WTC11 (cell line): ENCODE results near the gene WDR27. TPM values are rescaled to one million over a fixed set of nuclear protein-coding genes. Genes with fewer than 3 reads are reported as not detected.
A peak's percentile ranks its signal among the peaks of the same experiment; 100 is the strongest.

ENCODE experiments used
- ATAC-seq: fragments of 200-7000 bp; cut with Tn5 transposase; 2 replicates; pipeline ENCODE4 v1.10.0; 2021; ENCODE audit warnings: mild to moderate bottlenecking, moderate library complexity
- CTCF ChIA-PET: fragments of 300-600 bp; sonication (Branson Sonifier 250); formaldehyde crosslinking; loops from one replicate; lab custom pipeline; 2021; ENCODE audit warnings: antibody characterized with exemption; lab: Charles Lee
- POLR2A ChIA-PET: fragments of 350-600 bp; sonication (Branson Sonifier 250); formaldehyde crosslinking; loops from one replicate; lab custom pipeline; 2021; ENCODE audit warnings: antibody characterized with exemption; lab: Charles Lee
- DNase-seq: peaks from one replicate; pipeline ENCODE4 v3.0.0; 2021; ENCODE audit warnings: low spot score
- H3K27ac Mint-ChIP-seq: 2 replicates; pipeline ENCODE4 v1.8.0; 2021; ENCODE audit warnings: mixed read lengths
- H3K27me3 Mint-ChIP-seq: 2 replicates; pipeline ENCODE4 v1.8.0; 2021; ENCODE audit warnings: low read depth, mild to moderate bottlenecking, moderate library complexity, mixed read lengths
- H3K36me3 Mint-ChIP-seq: 2 replicates; pipeline ENCODE4 v1.8.0; 2021; ENCODE audit warnings: mixed read lengths
- H3K4me1 Mint-ChIP-seq: 2 replicates; pipeline ENCODE4 v1.8.0; 2022; ENCODE audit warnings: mixed read lengths
- H3K4me3 Mint-ChIP-seq: 2 replicates; pipeline ENCODE4 v1.8.0; 2021; ENCODE audit warnings: mild to moderate bottlenecking, moderate library complexity, mixed read lengths
- H3K9me3 Mint-ChIP-seq: 2 replicates; pipeline ENCODE4 v1.8.0; 2021; ENCODE audit warnings: mixed read lengths
- ATF1 ChIP-seq: sonication (generic); formaldehyde crosslinking; IDR thresholded peaks from 2 replicates; pipeline ENCODE4 v1.8.1; 2023; ENCODE audit warnings: mild to moderate bottlenecking, moderate library complexity, missing genetic modification reagents
- ATF3 ChIP-seq: sonication (generic); formaldehyde crosslinking; conservative IDR thresholded peaks from 2 replicates; pipeline ENCODE4 v1.8.1; 2022; ENCODE audit warnings: mild to moderate bottlenecking, missing genetic modification reagents
- E2F5 ChIP-seq: sonication (generic); formaldehyde crosslinking; IDR thresholded peaks from 2 replicates; pipeline ENCODE4 v1.8.1; 2022; ENCODE audit warnings: mild to moderate bottlenecking, moderate library complexity, missing genetic modification reagents
- ERG ChIP-seq: fragments of 250-450 bp; sonication (Bioruptor Pico); IDR thresholded peaks from 2 replicates; pipeline ENCODE4 v1.8.0; 2021; ENCODE audit warnings: mild to moderate bottlenecking
- IRF1 ChIP-seq: sonication (generic); formaldehyde crosslinking; IDR thresholded peaks from 2 replicates; pipeline ENCODE4 v1.8.0; 2023; ENCODE audit warnings: missing genetic modification reagents
- IRF2 ChIP-seq: sonication (generic); formaldehyde crosslinking; IDR thresholded peaks from 2 replicates; pipeline ENCODE4 v1.8.0; 2022; ENCODE audit warnings: low read depth, missing genetic modification reagents, borderline replicate concordance
- JAZF1 ChIP-seq: fragments of 250-450 bp; sonication (Bioruptor Pico); IDR thresholded peaks from 2 replicates; pipeline ENCODE4 v1.9.0; 2021; ENCODE audit warnings: moderate library complexity, mild to moderate bottlenecking, inconsistent platforms
- KAT7 ChIP-seq: sonication (generic); formaldehyde crosslinking; IDR thresholded peaks from 2 replicates; pipeline ENCODE4 v1.8.1; 2023; ENCODE audit warnings: missing genetic modification reagents, mild to moderate bottlenecking, borderline replicate concordance
- MXD4 ChIP-seq: fragments of 250-450 bp; sonication (Bioruptor Pico); IDR thresholded peaks from 2 replicates; pipeline ENCODE4 v1.8.0; 2021; ENCODE audit warnings: mild to moderate bottlenecking, moderate library complexity, borderline replicate concordance
- RELA ChIP-seq: sonication (generic); formaldehyde crosslinking; IDR thresholded peaks from 2 replicates; pipeline ENCODE4 v1.8.1; 2022; ENCODE audit warnings: missing genetic modification reagents, mild to moderate bottlenecking, borderline replicate concordance
- SMAD4 ChIP-seq: sonication (generic); formaldehyde crosslinking; IDR thresholded peaks from 2 replicates; pipeline ENCODE4 v1.8.0; 2022; ENCODE audit warnings: mild to moderate bottlenecking, missing genetic modification reagents
- SOX15 ChIP-seq: fragments of 250-450 bp; sonication (Bioruptor Pico); IDR thresholded peaks from 2 replicates; pipeline ENCODE4 v1.9.0; 2021; ENCODE audit warnings: mild to moderate bottlenecking
- TEAD1 ChIP-seq: sonication (generic); formaldehyde crosslinking; IDR thresholded peaks from 2 replicates; pipeline ENCODE4 v1.8.0; 2022; ENCODE audit warnings: mild to moderate bottlenecking, missing genetic modification reagents
- ZNF317 ChIP-seq: sonication (generic); formaldehyde crosslinking; IDR thresholded peaks from 2 replicates; pipeline ENCODE4 v1.8.1; 2023; ENCODE audit warnings: low read depth, mild to moderate bottlenecking, moderate library complexity, missing genetic modification reagents, borderline replicate concordance
- ZNF416 ChIP-seq: fragments of 250-450 bp; sonication (Bioruptor Pico); IDR thresholded peaks from 2 replicates; pipeline ENCODE4 v1.9.0; 2021; ENCODE audit warnings: mild to moderate bottlenecking, inconsistent platforms
- total RNA-seq: library from RNA; stranded (reverse); gene quantifications from 3 replicates; pipeline ENCODE4 v1.2.3, GENCODE V29; 2021
- TF ChIP-seq, protein P1 (sequence below): sonication (generic); formaldehyde crosslinking; IDR thresholded peaks from 2 replicates; pipeline ENCODE4 v1.8.1; 2022; ENCODE audit warnings: mild to moderate bottlenecking, missing genetic modification reagents, moderate library complexity, borderline replicate concordance
- TF ChIP-seq, protein P2 (sequence below): sonication (generic); formaldehyde crosslinking; IDR thresholded peaks from 2 replicates; pipeline ENCODE4 v1.8.0; 2022; ENCODE audit warnings: mild to moderate bottlenecking, missing genetic modification reagents
- TF ChIP-seq, protein P3 (sequence below): fragments of 250-450 bp; sonication (Bioruptor Pico); IDR thresholded peaks from 2 replicates; pipeline ENCODE4 v1.9.0; 2021; ENCODE audit warnings: mild to moderate bottlenecking
- TF ChIP-seq, protein P4 (sequence below): sonication (generic); formaldehyde crosslinking; IDR thresholded peaks from 2 replicates; pipeline ENCODE4 v1.8.1; 2022; ENCODE audit warnings: low read depth, mild to moderate bottlenecking, moderate library complexity, missing genetic modification reagents, borderline replicate concordance
- TF ChIP-seq, protein P5 (sequence below): fragments of 250-450 bp; sonication (Bioruptor Pico); IDR thresholded peaks from 2 replicates; pipeline ENCODE4 v1.9.0; 2021; ENCODE audit warnings: mild to moderate bottlenecking
- TF ChIP-seq, protein P6 (sequence below): sonication (generic); formaldehyde crosslinking; IDR thresholded peaks from 2 replicates; pipeline ENCODE4 v1.8.0; 2022; ENCODE audit warnings: mild to moderate bottlenecking, missing genetic modification reagents

The WDR27 gene
- total RNA-seq, 1 experiment from 2014 or later, result 126 TPM

GRCh38 chr6:169623975-169624374, 77.9 kb downstream of the WDR27 start (continued):
- TF ChIP-seq RELA (CRISPR knock-in tag) (no peak), SMAD4 (CRISPR knock-in tag) (no peak), JAZF1 (CRISPR knock-in tag) (no peak), TEAD1 (CRISPR knock-in tag) (no peak), IRF2 (no peak)

GRCh38 chr6:169623343-169623742, 78.5 kb downstream of the WDR27 start:
- no peak for DNase-seq
- H3K36me3 Mint-ChIP-seq, result peaks cover 35% of the 10 kb centered on the region
- TF ChIP-seq ERG (CRISPR knock-in tag), result no peak
- no peak for TF ChIP-seq ATF1 (CRISPR knock-in tag)
- TF ChIP-seq ZNF317 (CRISPR knock-in tag), result no peak
- TF ChIP-seq, all 79 proteins: peak for 0
- Mint-ChIP-seq H3K27me3 (no peaks in the 10 kb centered on the region), H3K4me1 (peaks cover 55% of the 10 kb centered on the region), H3K27ac (0 out of 2 replicates have a peak overlapping the region, but pooled peaks have one; percentile 7), H3K4me3 (no peak overlapping the region), H3K9me3 (no peaks in the 10 kb centered on the region)
- no peak for ATAC-seq
- CTCF ChIA-PET, result no interaction called here
- POLR2A ChIA-PET, result no interaction called here

DNA sequence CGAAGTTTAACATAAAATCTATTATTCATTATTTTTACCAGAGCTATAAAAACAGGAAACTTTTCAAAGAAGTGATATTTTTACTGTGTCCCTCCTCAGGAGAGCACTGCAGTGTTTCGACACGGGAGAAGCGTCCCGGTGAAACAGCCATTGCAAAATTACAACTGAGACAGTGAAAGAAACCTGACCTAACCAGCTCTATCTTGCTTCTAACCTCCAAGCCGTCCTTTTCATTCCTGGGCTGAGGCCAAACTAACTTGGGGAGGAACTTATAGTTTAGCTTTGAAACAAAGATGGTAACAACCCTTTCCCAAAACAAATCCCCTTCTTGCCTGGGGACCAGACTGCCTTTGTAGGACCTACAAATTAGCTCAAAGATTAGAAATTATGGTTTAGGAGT, 79.2 kb downstream of the WDR27 start:
- Mint-ChIP-seq H3K9me3 (no peaks in the 10 kb centered on the region), H3K27ac (0 out of 2 replicates have a peak overlapping the region, but pooled peaks have one; percentile 7), H3K4me1 (peaks cover 51% of the 10 kb centered on the region), H3K4me3 (no peak overlapping the region), H3K36me3 (peaks cover 35% of the 10 kb centered on the region), H3K27me3 (no peaks in the 10 kb centered on the region)
- POLR2A ChIA-PET, result no interaction called here
- CTCF ChIA-PET, result no interaction called here
- DNase-seq (no peak), ATAC-seq (no peak)
- TF ChIP-seq ATF3 (CRISPR knock-in tag), result no peak
- TF ChIP-seq, protein P1, sequence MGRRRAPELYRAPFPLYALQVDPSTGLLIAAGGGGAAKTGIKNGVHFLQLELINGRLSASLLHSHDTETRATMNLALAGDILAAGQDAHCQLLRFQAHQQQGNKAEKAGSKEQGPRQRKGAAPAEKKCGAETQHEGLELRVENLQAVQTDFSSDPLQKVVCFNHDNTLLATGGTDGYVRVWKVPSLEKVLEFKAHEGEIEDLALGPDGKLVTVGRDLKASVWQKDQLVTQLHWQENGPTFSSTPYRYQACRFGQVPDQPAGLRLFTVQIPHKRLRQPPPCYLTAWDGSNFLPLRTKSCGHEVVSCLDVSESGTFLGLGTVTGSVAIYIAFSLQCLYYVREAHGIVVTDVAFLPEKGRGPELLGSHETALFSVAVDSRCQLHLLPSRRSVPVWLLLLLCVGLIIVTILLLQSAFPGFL (CRISPR knock-in tag), result no peak
- TF ChIP-seq SOX15 (CRISPR knock-in tag), result no peak
- TF ChIP-seq ZNF416 (CRISPR knock-in tag), result no peak
- no peak for TF ChIP-seq E2F5 (CRISPR knock-in tag)
- TF ChIP-seq, protein P2, sequence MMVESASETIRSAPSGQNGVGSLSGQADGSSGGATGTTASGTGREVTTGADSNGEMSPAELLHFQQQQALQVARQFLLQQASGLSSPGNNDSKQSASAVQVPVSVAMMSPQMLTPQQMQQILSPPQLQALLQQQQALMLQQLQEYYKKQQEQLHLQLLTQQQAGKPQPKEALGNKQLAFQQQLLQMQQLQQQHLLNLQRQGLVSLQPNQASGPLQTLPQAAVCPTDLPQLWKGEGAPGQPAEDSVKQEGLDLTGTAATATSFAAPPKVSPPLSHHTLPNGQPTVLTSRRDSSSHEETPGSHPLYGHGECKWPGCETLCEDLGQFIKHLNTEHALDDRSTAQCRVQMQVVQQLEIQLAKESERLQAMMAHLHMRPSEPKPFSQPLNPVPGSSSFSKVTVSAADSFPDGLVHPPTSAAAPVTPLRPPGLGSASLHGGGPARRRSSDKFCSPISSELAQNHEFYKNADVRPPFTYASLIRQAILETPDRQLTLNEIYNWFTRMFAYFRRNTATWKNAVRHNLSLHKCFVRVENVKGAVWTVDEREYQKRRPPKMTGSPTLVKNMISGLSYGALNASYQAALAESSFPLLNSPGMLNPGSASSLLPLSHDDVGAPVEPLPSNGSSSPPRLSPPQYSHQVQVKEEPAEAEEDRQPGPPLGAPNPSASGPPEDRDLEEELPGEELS (CRISPR knock-in tag), result no peak
- TF ChIP-seq, protein P3, sequence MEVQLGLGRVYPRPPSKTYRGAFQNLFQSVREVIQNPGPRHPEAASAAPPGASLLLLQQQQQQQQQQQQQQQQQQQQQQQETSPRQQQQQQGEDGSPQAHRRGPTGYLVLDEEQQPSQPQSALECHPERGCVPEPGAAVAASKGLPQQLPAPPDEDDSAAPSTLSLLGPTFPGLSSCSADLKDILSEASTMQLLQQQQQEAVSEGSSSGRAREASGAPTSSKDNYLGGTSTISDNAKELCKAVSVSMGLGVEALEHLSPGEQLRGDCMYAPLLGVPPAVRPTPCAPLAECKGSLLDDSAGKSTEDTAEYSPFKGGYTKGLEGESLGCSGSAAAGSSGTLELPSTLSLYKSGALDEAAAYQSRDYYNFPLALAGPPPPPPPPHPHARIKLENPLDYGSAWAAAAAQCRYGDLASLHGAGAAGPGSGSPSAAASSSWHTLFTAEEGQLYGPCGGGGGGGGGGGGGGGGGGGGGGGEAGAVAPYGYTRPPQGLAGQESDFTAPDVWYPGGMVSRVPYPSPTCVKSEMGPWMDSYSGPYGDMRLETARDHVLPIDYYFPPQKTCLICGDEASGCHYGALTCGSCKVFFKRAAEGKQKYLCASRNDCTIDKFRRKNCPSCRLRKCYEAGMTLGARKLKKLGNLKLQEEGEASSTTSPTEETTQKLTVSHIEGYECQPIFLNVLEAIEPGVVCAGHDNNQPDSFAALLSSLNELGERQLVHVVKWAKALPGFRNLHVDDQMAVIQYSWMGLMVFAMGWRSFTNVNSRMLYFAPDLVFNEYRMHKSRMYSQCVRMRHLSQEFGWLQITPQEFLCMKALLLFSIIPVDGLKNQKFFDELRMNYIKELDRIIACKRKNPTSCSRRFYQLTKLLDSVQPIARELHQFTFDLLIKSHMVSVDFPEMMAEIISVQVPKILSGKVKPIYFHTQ, result no peak
- no peak for TF ChIP-seq MXD4 (CRISPR knock-in tag)
- no peak for TF ChIP-seq RELA (CRISPR knock-in tag)
- no peak for TF ChIP-seq IRF1
- TF ChIP-seq, protein P4, sequence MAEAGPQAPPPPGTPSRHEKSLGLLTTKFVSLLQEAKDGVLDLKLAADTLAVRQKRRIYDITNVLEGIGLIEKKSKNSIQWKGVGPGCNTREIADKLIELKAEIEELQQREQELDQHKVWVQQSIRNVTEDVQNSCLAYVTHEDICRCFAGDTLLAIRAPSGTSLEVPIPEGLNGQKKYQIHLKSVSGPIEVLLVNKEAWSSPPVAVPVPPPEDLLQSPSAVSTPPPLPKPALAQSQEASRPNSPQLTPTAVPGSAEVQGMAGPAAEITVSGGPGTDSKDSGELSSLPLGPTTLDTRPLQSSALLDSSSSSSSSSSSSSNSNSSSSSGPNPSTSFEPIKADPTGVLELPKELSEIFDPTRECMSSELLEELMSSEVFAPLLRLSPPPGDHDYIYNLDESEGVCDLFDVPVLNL (CRISPR knock-in tag), result no peak
- TF ChIP-seq, protein P5, sequence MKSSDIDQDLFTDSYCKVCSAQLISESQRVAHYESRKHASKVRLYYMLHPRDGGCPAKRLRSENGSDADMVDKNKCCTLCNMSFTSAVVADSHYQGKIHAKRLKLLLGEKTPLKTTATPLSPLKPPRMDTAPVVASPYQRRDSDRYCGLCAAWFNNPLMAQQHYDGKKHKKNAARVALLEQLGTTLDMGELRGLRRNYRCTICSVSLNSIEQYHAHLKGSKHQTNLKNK (CRISPR knock-in tag), result no peak
- no peak for TF ChIP-seq KAT7
- TF ChIP-seq, protein P6, sequence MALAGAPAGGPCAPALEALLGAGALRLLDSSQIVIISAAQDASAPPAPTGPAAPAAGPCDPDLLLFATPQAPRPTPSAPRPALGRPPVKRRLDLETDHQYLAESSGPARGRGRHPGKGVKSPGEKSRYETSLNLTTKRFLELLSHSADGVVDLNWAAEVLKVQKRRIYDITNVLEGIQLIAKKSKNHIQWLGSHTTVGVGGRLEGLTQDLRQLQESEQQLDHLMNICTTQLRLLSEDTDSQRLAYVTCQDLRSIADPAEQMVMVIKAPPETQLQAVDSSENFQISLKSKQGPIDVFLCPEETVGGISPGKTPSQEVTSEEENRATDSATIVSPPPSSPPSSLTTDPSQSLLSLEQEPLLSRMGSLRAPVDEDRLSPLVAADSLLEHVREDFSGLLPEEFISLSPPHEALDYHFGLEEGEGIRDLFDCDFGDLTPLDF (CRISPR knock-in tag), result no peak
- TF ChIP-seq ATF1 (CRISPR knock-in tag), result no peak
